ENCODE data around the gene MAP3K20. TPM values are rescaled to one million over a fixed set of nuclear protein-coding genes. Genes with fewer than 3 reads are reported as not detected.
A peak's percentile ranks its signal among the peaks of the same experiment; 100 is the strongest.

Gene MAP3K20
- 100 to 1,000 TPM in 1 of 3 donors, 10 to 100 TPM in 1, 1 to 10 TPM in 1; 8.8 to 238 (median 30.5) TPM for total RNA-seq
- long read RNA-seq, donor 1, full-length matches to known transcripts = 180 of 237 reads
- long read RNA-seq, donor 1, partial matches to known transcripts = 9 of 237 reads
- long read RNA-seq, donor 1, other reads (novel, unspliced or antisense) = 48 of 237 reads
- long read RNA-seq, donor 2, full-length matches to known transcripts = 27 of 33 reads
- long read RNA-seq, donor 2, partial matches to known transcripts = 2 of 33 reads
- long read RNA-seq, donor 2, other reads (novel, unspliced or antisense) = 4 of 33 reads

GRCh38 chr2:173075781-173076580 lies at the start of gene MAP3K20:
TSS of gene MAP3K20 (plus strand) at chr2:173075846. CDS start at chr2:173091032, 15,186 bp downstream.
- ATAC-seq = peak; percentile 88
- intact Hi-C loops (cut with DNase I, micrococcal nuclease) = no loop called here
- Histone ChIP-seq H3K4me3 (peak within 1 kb of the TSS; percentile 58), H3K36me3 (ENCODE audit: low read depth) (no peaks in the 10 kb centered on the region), H3K9me3 (no peaks in the 10 kb centered on the region), H3K4me1 (ENCODE audit: low read depth) (peaks cover 7% of the 10 kb centered on the region)
- TF ChIP-seq CTCF (IDR thresholded peaks at IDR 0.05) = peak; percentile 15
- DNase-seq = peak; percentile 68 to 80 (median 76)

- DNase-seq (no peak), ATAC-seq (no peak)
- Histone ChIP-seq H3K9me3 (no peaks in the 10 kb centered on the region), H3K4me3 (no peak overlapping the region), H3K4me1 (ENCODE audit: low read depth) (peaks cover 14% of the 10 kb centered on the region), H3K36me3 (ENCODE audit: low read depth) (no peaks in the 10 kb centered on the region)
- intact Hi-C loops (cut with DNase I, micrococcal nuclease) = loop anchor here (5.0 kb wide), 2 partner anchors 181 to 186 kb away; no protein-coding TSS in a partner anchor
- TF ChIP-seq CTCF (IDR thresholded peaks at IDR 0.05) = no peak
Observed at GRCh38 chr2:173026479-173026878, 49.2 kb upstream of the MAP3K20 start.

- intact Hi-C loops (cut with DNase I, micrococcal nuclease) = loop anchor here (5.0 kb wide), 2 partner anchors 180 to 185 kb away; no protein-coding TSS in a partner anchor
- ATAC-seq (peak; percentile 88), DNase-seq (peak in 2 of 3 donors; percentile 49 to 97)
- Histone ChIP-seq H3K4me1 (ENCODE audit: low read depth) (peaks cover 14% of the 10 kb centered on the region), H3K4me3 (no peak overlapping the region), H3K9me3 (no peaks in the 10 kb centered on the region), H3K36me3 (ENCODE audit: low read depth) (no peaks in the 10 kb centered on the region)
- TF ChIP-seq CTCF (IDR thresholded peaks at IDR 0.05) = peak; percentile 91
Observed at GRCh38 chr2:173027181-173028128, 48.2 kb upstream of the MAP3K20 start.

- Histone ChIP-seq H3K4me1 (ENCODE audit: low read depth) (peaks cover 14% of the 10 kb centered on the region), H3K36me3 (ENCODE audit: low read depth) (no peaks in the 10 kb centered on the region), H3K9me3 (no peaks in the 10 kb centered on the region), H3K4me3 (no peak overlapping the region)
- no peak for TF ChIP-seq CTCF (IDR thresholded peaks at IDR 0.05)
- intact Hi-C loops (cut with DNase I, micrococcal nuclease) = loop anchor here (5.0 kb wide), 2 partner anchors 179 to 184 kb away; no protein-coding TSS in a partner anchor
- DNase-seq (no peak), ATAC-seq (no peak)
Observed at GRCh38 chr2:173028141-173028540, 47.5 kb upstream of the MAP3K20 start.

GRCh38 chr2:173028671-173029070 lies 47.0 kb upstream of the MAP3K20 start:
- no peaks in the 10 kb centered on the region for H3K36me3 ChIP-seq (ENCODE audit: low read depth)
- H3K4me1 ChIP-seq (ENCODE audit: low read depth) = peaks cover 14% of the 10 kb centered on the region
- H3K9me3 ChIP-seq = no peaks in the 10 kb centered on the region
- H3K4me3 ChIP-seq = no peak overlapping the region
- ATAC-seq (peak; percentile 90), DNase-seq (peak in 1 of 3 donors; percentile 28)
- intact Hi-C loops (cut with DNase I, micrococcal nuclease) = loop anchor here (5.0 kb wide), 2 partner anchors 179 to 184 kb away; no protein-coding TSS in a partner anchor
- TF ChIP-seq CTCF (IDR thresholded peaks at IDR 0.05) = no peak
